ENCODE measurements around the gene MYO18B.
"Not testable (repeated sequence)": the region's sequence is repeated elsewhere in the genome, so short reads cannot be mapped to it uniquely, and the experiment has no call there.

Gene MYO18B

DNA sequence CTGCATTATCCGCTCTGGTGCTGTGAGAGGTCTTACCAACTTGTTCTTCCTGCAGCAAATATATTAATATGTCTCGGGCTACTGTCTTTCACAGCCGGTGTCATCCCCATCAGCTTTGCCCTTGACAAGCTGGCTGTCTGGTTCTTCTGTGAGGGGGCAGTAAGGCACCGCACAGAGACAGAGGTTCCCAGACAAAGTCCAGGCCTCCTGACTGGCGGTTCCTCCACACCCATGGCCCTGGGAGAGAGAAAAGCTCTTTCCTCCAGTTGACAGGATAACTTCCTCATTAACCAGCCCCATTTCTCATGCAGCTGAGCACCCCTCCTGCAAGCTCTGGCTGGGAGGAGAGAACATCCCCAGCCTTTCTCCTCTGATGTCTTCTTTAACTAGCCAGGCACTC is 214.8 kb downstream of the MYO18B start:
- DNase-seq: no peak

- DNase-seq: no peak
These were observed 218.1 kb downstream of the MYO18B start for GRCh38 chr22:25959818-25960774.

DNA sequence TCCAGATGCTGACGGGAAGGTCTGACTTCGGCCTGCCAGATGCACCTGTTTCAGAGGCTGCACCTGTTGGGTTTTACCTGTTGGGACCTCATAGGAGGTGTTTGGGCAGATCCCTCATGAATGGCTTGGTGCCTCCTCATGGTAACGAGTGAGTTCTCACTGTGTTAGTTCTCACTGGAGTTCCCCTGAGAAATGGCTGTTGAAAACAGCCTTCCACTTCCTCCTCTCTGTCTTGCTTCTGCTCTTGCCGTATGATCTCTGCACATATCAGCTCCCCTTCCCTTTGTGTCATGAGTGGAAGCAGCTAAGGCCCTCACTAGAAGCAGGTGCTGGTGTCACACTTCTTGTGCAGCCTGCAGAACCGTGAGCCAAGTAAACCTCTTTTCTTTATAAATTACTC is 219.7 kb downstream of the MYO18B start:
- DNase-seq: no peak

DNA sequence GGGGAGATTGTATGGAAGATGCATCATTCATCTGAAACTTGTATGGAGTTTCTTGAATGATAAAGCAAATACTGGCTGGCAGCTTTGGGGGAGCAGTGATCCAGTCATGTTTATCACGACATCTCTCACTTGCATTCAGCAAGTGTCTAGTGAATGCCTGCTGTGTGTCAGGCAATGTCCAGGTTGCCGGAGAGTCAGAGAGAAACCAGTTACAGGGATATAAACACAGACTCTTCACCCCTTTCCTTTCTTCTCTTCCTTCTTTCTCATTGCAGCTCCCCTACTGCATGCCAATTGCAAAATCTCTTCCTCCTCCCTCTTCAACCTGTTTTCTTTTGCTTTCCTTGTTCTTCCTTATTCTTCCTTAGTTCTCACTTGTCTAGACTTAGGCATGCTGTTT is 220.7 kb downstream of the MYO18B start:
- no peak for DNase-seq

- no peak for DNase-seq
These were observed 223.2 kb downstream of the MYO18B start for GRCh38 chr22:25964961-25965730.

DNA sequence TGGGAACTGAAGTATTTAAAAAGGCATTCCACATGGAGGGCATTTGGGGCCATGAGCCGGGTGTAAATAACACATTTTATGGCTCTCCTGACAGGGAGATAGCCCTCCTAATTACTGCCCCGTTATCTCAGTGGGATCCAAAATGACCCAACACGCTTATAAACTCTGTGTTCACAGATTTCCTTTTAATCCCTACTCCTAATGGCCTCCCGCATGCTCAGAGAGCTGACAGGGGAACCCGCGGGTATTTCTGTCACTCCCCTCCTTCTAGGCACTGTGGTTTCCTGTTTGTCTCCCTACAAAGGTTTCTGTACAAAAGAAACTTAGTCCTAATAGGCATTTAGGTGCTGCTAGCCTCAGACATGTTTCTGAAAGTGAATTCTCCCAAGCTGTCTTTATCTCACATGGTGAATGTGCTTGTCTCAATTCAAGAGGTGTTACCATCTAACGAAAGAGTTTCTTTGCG is 224.5 kb downstream of the MYO18B start:
- DNase-seq: no peak

DNA sequence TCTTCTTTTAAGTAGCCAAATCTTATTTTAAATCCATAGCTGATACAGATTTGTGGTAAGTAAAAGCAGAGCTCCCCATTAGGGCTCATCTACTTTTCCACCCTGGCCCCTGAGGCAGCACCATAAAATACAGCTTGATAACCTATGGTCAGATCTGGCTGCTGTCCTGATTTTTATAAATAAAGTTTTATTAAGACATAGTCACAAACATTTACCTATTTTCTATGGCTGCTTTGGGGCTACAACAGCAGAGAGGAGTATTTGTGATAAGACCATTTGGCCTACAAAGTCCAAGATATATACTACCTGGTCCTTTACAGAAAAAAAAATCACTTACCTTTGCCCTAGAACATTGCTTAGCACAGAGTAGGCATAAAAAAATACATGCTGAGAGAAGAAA is 227.3 kb downstream of the MYO18B start:
- DNase-seq: no peak

- no peak for DNase-seq
These were observed 227.9 kb downstream of the MYO18B start for GRCh38 chr22:25969901-25970300.

DNA sequence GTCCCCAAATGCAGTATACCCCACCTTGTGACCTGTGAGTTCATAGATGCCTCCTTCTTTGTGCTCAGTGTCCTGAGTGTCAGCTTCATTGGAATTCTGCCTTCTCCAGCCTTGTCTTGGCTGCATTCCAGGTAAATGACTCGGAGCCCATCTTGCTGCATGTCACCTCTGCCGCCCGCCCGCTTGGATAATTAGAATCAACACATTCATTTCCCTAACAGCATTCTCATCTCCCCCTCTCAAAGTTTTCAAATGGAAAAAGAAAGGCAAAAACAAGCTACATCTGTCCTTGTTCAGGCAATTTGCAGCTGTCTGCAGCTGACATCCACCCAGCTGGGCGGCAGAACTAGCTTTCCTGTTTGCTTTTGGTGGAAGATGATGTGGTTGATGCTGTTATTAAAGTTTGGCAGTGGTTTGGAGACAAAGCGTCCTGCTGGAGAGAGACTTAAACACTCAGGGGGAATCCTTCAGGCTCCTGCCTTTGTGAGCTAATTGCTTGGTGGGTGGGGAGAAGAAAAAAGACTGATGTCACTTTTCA is 228.5 kb downstream of the MYO18B start:
- no peak for DNase-seq

DNA sequence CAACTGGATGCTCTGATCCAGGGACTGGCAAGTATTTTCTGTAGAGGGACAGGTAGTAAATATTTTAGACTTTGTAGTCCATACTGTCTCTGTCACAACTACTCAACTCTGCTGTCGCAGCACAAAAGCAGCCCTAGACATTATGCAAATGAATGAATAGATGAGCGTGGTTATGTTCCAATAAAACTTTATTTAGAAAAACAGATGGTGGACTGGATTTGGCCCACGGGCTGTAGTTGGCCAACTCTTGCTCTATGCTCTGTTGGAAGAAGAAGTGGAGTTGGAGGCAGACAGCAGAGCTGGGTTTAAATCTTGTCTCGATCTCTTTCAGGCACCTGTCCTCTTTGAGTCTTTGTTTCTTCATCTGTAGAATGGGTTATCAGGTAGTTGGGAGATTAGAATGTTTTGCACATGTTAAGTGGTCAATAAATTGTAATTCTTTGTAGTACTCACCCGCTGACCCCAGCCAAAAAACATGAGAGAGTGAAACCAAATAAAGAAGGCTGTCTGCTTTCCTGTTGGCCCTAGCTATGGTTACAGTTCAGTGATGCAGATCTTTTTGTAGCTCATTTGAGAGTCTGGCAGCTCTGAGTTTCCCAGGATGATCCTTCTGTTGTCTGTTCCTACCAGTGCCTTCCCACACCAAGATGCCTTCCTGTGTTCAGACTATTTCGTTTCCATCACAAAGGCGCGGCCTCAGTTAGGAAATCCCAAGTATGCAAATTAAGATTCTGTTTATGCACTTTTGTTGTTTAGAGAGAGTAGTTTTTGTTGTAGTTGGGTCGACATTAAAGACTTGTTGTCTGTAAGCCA is 229.2 kb downstream of the MYO18B start:
- DNase-seq: no peak

DNA sequence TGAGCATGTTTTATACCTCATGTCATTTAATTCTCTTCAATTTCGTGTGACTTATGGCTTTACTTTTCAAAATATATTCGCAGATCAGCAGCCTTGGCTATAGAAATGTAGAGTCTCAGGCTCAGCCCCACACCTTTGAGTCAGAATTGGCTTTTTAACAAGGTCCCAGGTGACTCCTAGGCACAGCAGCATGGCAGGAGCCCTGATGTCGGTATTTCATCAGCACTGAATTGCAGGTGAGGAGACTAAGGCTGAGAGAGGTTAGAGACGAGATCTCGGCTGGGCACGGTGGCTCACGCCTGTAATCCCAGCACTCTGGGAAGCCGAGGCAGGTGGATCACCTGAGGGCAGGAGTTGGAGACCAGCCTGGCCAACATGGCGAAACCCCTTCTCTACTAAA is 230.4 kb downstream of the MYO18B start:
- no peak for DNase-seq

DNA sequence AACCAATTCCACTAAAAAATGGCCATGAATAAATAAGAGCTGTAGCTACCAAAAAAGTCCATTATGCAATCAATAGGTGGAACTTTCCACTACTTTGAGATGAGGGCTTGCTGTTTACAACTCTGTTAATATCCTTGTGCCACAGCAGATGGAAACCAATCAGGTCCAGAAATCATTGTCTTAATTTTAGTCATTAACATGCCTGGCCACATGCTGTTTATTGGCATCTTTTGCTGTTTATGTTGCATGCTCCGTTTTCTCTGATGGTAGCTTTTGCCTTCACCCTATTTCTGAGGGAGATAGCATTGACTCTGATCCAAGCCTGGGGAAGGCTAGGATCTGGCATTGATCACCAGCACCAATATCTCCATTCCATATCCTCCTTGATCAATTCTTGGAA is 234.4 kb downstream of the MYO18B start:
- no peak for DNase-seq

DNA sequence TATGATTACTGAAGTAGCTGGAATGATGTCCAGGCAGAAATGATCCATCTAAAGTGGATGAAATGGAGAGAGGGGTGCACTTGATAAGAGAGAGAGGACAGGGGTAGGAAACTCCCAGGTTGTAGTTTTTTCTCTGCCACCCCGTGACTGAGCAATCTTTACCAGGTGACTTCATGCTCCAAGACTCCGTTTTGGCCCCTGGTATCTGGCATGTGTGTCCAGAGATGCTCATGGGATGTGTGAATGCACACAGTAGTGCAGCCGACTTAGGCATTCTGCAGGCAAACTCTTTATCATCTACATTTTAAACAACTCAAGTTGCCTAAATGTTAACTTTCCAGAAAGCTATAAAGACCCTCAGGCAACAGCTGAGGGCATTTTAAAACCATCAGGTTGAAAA is 238.0 kb downstream of the MYO18B start:
- no peak for DNase-seq

GRCh38 chr22:25984911-25985310 is 242.9 kb downstream of the MYO18B start:
- DNase-seq: not testable (repeated sequence)

GRCh38 chr22:25987948-25988347 is 246.0 kb downstream of the MYO18B start:
- no peak for DNase-seq

DNA sequence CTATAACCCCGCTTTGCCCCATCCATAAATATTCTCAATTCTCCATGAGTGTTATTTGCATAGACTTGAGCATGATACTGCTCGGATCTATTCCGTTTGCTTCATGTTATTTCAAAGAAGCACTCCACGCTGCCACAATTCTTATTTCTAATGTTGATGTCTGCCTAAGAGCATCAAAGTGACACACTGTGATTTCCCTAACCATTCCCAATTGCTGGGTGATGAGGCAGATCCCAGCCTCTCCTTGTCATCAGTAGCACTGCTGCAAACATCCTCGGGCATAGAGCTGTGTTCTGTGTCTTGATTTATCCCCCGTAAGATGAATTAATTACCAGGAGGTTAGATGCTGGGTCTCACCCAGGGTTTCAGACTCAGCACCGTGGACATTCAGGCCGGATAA is 249.0 kb downstream of the MYO18B start:
- DNase-seq: no peak

DNA sequence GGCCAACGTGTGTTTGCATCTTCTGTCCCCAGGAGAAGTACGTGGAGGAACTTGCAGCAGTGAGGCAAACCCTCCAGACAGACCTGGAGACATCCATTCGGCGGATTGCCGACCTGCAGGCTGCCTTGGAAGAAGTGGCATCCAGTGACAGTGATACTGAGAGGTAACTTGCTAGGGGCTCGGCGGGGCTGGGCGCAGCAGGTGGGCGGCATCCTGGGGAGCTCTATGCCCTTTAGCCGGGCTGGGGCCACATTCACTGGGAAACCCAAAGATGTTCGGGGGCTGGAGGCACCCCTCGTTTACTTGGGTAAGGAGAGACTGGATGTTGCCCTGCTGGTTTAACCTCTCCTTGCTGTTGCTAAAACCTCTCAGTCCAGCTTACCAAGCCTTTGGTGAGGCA is 250.3 kb downstream of the MYO18B start:
- no peak for DNase-seq

- no peak for DNase-seq
These were observed 254.7 kb downstream of the MYO18B start for GRCh38 chr22:25996669-25997068.

GRCh38 chr22:25997886-25998775 is 256.1 kb downstream of the MYO18B start:
- no peak for DNase-seq

GRCh38 chr22:26002456-26002855 is 260.5 kb downstream of the MYO18B start:
- no peak for DNase-seq

DNA sequence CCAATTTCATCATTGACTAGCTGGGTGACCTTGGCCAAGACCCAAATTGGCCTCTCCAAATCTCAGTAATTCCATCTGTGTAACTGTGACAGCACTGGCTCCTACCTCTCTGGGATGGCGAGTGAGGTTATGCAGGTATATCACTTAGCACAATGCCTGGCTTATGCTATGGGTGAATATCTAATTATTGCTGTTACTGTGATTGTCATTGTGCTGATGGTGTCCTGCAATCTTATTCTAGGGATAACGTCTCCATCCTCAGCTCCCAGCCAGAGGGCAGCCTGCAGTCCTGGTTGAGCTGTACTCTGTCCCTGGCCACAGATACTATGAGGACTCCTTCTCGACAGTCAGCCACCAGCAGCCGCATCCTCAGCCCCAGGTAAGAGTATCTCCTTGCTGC is 262.5 kb downstream of the MYO18B start:
- no peak for DNase-seq

GRCh38 chr22:26008587-26008986 is 266.6 kb downstream of the MYO18B start:
- DNase-seq: no peak

Data from central memory CD4-positive, alpha-beta T cell (primary cell).